HG03439 (cell line): Measurements from ENCODE around the gene PPP2R3B.
"Not testable (repeated sequence)": the region's sequence is repeated elsewhere in the genome, so short reads cannot be mapped to it uniquely, and the experiment has no call there.

ENCODE experiments used
- ATAC-seq: cut with Tn5 transposase; IDR thresholded peaks from one replicate; pipeline ENCODE4 v1.9.1; 2021; ENCODE audit warnings: mild to moderate bottlenecking, moderate library complexity; ENCODE audit not compliant: unreplicated experiment

Gene PPP2R3B

DNA sequence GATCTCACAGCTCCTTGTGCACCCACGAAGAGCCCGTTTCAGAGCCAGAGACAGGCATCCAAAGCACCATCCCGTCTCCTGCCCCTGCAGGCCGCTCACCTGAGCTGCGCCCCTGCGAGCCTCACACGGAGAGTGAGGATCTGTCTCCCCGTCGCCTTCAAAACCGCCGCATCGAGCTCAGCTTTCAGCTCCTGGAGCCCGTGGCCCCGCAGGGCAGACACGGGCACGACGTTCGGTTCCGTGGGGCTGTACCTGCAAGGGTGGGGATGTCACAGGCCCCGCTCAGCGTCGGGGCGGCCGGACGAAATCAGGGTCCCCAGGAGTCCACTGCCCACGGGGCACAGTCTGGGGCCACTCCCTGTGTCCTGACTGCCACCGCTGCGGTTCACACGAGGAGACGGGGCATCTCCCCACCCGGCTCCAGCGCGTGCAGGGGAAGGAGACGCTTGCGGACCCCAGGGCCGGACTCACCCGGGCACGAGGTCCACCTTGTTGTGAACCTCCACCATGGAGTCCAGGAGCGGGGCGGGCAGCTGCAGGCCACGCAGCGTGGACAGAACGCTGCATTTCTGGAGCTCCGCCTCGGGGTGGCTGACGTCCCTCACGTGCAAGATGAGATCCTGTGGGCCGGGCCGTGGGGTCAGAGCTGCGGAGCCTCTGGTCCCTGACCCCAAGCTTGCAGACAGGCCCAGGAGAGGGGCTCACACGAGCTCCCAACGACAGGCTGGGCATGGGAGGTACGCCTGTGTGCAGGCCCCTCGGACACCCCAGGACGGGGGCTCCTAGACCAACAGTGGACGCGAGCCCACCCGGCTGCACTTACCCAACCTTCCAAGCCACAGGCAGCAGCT is 79.2 kb downstream of the PPP2R3B start:
- no peak for ATAC-seq

DNA sequence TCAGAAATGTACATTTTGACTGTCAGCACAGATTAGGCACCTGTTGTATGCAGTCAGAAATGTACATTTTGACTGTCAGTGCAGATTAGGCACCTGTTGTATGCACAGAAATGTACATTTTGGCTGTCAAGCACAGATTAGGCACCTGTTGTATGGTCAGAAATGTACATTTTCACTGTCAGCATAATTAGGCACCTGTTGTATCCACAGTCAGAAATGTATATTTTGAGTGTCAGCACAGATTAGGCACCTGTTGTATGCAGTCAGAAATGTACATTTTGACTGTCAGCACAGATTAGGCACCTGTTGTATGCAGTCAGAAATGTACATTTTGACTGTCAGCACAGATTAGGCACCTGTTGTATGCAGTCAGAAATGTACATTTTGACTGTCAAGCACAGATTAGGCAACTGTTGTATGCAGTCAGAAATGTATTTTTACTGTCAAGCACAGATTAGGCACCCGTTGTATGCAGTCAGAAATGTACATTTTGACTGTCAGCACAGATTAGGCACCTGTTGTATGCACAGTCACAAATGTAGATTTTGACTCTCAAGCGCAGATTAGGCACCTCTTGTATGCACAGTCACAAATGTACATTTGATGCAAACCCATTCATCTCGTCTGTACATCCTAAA is 80.0 kb downstream of the PPP2R3B start:
- ATAC-seq: not testable (repeated sequence)

DNA sequence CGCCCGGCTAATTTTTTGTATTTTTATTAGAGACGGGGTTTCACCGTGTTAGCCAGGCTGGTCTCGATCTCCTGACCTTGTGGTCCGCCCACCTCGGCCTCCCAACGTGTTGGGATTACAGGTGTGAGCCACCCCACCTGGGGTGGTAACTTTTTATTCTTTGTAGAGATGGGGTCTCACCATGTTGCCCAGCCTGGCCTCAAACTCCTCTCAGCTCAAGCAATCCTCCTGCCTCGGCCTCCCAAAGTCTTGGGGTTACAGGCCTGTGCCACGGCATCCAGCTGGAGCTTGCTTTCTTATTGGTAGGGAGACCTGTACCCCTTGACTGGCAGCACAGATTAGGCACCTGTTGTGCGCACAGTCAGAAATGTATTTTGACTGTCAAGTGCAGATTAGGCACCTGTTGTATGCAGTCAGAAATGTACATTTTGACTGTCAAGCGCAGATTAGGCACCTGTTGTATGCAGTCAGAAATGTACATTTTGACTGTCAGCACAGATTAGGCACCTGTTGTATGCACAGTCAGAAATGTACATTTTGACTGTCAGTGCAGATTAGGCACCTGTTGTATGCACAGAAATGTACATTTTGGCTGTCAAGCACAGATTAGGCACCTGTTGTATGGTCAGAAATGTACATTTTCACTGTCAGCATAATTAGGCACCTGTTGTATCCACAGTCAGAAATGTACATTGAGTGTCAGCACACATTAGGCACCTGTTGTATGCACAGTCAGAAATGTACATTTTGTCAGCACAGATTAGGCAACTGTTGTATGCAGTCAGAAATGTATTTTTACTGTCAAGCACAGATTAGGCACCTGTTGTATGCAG is 80.7 kb downstream of the PPP2R3B start:
- not testable (repeated sequence) for ATAC-seq

DNA sequence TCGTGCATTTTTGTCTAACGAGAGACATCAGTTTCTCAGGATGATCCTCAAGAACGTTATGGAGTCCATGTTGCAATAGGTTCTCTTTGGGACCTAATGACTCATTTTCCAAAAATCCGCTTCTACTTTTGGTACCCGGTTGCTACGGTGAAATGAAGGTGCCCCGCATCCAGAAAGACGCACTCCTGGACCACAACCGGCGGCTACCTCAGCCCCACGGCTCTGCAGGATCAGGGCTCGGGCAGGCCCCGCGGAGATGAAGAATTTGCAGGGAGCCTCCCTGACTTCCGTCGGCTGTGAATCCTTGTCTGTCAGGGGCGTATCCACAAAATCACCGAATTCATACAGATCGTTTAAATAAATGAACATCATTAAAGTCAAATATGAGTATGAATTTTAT is 83.7 kb downstream of the PPP2R3B start:
- no peak for ATAC-seq

DNA sequence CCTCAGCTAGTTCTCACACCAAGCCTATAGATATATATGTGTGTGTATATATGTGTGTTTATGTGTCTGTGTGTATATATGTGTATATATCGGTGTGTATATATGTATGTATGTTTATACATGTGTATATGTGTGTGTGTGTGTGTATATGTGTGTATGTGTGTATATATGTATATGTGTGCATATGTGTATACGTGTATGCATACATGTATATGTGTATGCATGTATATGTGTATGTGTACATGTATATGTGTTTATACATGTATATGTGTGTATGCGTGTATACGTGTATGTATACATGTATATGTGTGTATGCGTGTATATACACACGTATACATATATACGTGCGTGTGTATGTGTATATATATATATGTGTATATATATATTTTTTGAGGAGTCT is 86.4 kb downstream of the PPP2R3B start:
- ATAC-seq: no peak

DNA sequence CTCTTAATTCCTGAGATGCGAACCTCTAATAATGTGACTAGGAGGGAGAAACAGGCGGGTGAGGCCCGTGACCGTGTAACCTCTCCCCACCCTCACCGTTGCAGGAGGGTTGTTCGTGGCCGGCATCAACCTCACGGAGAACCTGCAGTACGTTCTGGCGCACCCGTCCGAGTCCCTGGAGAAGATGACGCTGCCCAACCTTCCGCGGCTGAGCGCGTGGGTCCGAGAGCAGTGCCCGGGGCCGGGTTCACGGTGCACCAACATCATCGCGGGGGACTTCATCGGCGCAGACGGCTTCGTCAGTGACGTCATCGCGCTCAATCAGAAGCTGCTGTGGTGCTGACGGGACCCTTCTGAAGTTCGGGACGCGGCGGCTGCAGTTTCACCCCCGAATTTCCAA is 87.7 kb downstream of the PPP2R3B start:
- ATAC-seq: no peak

DNA sequence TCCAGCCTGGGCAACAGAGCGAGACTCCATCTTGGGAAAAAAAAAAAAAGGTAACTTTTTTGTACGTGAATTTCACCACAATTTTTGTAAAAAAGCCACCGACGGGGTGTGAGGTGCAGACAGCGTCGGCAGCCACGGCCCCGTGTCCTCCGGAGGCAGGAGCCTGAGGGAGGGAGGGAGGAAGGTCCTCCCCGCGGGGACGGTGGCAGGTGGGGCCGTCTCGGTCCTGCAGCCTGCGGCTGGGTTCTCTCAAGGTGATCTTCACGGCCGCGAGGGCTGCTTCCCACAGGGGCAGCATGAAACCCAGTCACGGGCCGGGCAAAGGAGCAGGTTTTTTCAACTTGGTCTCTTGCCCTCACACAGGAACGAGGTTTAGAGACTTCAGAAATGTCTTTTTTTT is 91.6 kb downstream of the PPP2R3B start:
- no peak for ATAC-seq

DNA sequence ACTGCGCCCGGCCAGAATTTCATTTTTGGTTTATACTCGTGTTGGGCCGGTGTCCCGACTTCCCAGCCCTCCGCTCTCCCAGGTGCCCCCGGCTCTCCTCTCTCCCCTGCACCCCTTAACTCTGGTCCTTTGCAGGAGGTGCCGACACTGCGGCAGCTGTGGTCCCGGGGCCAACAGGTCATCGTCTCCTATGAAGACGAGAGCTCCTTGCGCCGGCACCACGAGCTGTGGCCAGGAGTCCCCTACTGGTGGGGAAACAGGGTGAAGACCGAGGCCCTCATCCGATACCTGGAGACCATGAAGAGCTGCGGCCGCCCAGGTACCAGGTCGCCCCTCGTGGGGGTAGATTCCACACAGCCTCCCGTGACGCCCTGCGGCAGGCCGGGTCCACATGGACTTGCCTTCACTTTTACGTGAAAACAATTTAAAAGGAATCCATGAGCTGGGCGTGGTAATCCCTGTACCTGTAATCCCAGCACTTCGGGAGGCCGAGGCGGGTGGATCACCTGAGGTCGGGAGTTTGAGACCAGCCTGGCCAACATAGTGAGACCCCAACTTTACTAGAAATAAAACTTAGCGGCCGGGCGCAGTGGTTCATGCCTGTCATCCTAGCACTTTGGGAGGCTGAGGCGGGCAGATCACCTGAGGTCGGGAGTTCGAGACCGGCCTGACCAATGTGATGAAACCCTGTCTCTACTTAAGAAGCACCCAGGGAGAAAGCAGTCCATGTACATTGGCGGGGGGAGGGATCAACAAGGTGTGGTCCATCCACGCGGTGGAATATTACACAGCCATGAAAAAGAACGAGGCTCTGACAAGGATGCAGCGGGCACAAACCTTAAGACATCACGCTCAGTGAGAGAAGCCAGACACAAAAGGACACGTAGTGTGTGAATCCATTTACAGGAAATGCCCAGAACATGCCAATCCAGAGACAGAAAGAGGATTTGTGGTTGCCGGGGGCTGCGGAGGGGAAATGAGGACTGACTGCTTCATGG is 93.5 kb downstream of the PPP2R3B start:
- no peak for ATAC-seq

DNA sequence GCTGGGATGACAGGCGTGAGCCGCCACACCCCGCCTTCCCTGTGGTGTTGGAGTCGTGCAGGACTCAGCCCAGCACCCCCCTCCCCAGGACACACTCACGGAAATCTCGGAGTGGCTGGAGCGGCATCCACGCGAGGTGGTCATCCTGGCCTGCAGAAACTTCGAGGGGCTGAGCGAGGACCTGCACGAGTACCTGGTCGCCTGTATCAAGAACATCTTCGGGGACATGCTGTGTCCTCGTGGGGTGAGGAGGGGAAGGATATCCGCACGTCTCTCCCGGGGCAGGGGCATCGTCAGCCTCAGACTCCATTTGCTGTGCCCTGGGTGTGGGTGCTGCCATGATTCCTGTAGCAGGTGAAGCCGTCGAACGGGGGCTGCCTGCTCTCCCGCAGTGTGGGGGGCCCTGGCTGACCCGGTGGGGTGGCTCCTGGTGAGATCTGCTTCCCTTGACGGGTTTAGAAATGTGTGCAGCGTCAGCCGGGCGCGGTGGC is 95.3 kb downstream of the PPP2R3B start:
- ATAC-seq: no peak

DNA sequence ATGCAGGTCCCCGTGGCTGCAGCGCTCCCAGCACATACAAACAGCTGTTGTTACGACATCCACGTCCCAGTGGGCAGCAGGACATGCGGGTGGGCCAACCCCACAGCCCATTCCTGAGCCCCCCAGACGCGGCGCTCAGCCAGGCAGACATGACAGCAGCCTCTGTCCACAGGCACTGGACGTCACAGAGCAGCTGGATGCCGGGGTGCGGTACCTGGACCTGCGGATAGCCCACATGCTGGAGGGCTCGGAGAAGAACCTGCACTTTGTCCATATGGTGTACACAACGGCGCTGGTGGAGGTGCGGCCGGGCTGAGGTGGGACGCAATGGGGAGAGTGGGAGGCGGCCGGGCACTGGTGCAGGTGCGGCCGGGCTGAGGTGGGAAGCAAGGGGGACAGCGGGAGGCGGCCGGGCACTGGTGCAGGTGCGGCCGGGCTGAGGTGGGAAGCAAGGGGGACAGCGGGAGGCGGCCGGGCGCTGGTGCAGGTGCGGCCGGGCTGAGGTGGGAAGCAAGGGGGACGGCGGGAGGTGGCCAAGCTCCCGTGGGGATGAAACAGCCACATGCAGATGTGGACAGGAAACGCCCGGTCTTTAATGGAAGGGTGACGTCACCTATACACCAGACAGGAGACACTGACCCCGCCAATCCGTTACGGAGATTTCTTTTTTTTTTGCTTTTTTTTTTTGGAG is 96.1 kb downstream of the PPP2R3B start:
- ATAC-seq: no peak

DNA sequence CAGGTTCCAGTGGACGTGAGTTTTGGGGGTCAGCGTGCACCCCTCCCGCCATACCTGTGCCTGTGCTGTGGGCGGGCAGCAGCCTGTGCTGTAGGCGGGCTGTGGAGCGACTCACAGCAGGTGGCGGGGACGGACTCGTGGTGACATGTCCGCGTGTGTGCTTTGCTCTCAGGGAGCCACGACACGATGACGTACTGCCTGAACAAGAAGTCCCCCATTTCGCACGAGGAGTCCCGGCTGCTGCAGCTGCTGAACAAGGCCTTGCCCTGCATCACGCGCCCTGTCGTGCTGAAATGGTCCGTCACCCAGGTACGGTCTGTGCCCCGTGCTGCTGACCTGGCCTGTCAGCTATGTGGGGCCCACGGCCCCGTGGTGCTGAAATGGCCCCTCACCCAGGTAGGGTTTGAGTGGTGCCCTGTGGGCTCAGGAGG is 98.1 kb downstream of the PPP2R3B start:
- no peak for ATAC-seq

DNA sequence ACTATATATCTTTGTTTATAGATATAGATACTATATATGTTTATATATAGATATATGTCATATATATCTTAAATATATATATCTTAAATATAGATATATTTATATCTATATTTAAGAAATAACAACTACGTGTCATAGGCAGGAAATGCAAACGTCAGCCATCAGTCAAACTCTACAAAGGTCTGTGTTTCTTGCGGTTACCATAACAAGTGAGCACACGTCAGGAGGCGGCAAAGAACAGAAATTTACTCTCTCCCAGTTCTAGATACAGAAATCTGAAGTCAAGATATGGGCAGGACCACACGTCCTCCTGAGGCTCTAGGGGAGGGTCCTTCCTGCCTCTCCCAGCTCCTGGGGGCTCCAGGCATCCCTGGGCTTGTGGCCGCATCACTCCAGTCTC is 99.0 kb downstream of the PPP2R3B start:
- ATAC-seq: no peak

DNA sequence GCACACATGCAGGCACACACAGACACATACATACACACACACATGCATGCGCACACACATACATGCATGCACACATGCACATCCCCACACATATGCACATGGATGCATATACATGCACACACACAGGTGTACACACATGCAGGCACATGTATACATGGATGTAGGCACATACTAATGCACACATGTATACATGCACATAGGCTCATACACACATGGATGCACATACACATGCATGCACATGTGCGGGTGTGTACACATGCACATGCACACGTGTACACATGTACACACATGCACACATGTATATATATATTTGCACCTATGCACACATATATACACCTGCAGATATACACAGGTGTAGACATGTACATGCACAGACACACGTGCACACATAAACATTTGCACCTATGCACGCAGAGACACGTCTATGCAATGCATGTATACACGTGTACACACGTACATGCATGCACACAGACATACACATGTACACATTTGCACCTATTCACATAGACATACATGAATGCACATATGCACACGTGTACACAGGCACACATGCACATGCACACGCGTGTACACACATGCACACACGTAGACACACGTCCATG is 101.5 kb downstream of the PPP2R3B start:
- ATAC-seq: no peak
